GM18502 (cell line): ENCODE measurements around the gene SEC24C.
A peak's percentile ranks its signal among the peaks of the same experiment; 100 is the strongest.
"Not testable (repeated sequence)": the region's sequence is repeated elsewhere in the genome, so short reads cannot be mapped to it uniquely, and the experiment has no call there.

Experiments used
- ATAC-seq: cut with Tn5 transposase; IDR thresholded peaks from one replicate; pipeline ENCODE4 v1.9.1; 2021; ENCODE audit warnings: mild to moderate bottlenecking; ENCODE audit not compliant: unreplicated experiment, poor library complexity

The SEC24C gene

DNA sequence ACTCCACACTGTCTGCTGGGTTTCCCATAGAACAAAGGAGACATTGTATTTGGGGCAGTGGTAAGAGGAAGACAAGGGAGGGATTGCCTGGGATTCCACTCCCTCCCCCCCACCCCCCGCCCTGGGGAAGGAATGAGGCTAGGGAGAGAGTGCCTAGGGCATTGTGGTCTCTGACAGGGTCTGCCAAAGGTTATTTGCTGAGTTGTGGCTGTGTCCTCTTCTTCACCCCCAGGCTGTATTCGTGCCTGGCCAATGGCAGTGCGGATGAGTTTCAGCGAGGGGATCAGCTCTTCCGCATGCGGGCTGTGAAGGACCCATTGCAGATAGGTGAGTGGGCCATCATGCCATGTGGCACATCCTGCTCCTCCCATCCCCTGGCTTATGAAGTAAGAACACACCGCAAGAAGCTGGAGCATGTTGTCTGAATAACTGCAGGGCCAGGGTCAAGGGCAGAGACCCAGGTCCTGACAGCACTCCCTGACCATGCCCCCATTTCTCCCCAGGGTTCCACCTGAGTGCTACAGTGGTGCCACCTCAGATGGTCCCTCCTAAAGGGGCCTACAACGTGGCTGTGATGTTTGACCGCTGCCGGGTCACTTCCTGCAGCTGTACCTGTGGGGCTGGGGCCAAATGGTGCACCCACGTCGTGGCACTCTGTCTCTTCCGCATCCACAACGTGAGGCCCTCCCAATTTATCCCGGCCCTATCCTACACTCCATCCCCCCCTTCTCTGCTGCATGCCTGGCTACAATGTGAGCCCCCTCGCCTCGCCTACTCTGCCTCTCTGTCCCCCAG lies 44.9 kb downstream of the SEC24C start:
- no peak for ATAC-seq

DNA sequence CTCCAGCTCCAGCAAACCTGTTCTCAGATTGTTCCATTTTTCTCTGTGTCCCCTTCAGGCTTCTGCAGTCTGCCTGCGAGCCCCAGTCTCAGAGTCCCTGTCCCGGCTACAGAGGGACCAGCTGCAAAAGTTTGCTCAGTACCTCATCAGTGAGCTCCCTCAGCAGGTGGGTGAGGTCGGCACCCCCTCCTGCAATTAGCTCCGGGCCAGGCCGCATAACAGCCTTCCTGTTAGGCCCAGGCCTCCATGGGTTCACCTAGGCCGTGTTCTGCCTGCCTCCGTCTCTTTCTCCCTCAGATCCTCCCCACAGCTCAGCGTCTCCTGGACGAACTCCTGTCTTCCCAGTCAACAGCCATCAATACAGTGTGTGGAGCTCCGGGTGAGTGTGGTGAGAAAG lies 45.5 kb downstream of the SEC24C start:
- ATAC-seq: no peak

DNA sequence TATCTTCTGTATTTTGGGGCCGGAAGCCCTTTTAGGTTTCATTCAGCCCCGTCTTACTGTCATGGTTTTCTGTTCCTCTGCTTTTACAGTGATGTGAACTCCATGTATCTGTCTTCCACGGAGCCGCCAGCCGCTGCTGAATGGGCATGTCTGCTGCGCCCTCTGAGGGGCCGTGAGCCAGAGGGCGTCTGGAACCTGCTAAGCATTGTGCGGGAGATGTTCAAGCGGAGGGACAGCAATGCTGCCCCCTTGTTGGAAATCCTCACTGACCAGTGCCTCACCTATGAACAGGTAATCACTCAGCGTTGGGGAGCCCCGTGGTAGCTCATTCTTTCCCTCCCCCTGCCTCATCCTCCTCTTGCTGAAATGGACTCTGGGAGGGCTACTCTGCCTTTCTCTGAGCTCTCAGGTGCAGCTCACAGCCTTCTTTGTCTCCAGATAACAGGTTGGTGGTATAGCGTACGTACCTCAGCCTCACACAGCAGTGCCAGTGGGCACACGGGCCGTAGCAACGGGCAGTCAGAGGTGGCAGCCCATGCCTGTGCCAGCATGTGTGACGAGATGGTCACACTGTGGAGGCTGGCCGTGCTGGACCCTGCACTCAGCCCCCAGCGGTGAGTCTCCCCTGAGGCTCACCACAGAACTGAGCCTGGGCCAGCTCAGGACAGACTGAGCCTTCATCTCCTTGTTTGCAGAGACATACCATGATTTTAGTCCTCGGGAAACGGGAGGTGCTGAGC lies 46.9 kb downstream of the SEC24C start:
- ATAC-seq: no peak

DNA sequence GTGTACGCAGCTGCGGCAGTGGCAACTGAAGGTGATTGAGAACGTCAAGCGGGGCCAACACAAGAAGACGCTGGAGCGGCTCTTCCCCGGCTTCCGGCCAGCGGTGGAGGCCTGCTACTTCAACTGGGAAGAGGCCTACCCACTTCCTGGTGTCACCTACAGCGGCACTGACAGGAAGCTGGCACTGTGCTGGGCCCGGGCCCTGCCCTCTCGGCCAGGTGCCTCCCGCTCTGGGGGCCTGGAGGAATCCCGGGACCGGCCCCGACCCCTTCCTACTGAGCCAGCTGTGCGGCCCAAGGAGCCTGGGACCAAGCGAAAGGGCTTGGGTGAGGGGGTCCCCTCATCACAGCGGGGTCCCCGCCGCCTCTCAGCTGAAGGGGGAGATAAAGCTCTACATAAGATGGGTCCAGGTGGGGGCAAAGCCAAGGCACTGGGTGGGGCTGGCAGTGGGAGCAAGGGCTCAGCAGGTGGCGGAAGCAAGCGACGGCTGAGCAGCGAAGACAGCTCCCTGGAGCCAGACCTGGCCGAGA lies 47.8 kb downstream of the SEC24C start:
- ATAC-seq: no peak

DNA sequence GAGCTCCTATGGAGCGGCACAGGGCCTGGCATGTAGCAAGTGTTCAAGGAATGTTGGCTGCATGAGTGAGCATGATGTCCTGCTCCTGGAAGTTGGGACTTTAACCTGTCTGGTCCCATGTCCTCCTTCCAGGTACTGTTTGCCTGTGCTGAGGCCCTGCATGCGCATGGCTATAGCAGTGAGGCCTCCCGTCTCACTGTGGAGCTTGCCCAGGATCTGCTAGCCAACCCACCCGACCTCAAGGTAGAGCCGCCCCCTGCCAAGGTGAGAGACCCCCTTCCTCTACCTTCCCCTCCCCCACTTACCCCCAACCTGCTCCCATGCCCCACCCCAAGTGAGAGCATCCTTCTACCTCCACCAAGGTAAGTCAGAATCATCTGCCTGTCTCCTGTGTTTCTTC lies 49.3 kb downstream of the SEC24C start:
- ATAC-seq: no peak

DNA sequence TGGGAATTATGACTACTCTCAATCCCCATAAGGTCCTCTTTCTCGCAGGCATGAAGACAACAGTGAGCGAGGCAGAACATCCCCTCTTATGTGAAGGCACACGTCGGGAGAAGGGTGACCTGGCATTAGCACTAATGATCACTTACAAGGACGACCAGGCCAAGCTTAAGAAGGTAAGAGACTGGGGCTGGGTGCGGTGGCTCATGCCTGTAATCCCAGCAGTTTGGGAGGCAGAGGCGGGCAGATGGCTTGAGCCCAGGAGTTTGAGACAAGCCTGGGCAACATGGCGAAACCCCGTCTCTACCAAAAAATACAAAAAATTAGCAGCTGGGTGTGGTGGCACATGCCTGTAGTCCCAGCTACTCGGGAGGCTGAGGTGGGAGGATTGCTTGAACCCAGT lies 51.3 kb downstream of the SEC24C start:
- ATAC-seq: not testable (repeated sequence)

DNA sequence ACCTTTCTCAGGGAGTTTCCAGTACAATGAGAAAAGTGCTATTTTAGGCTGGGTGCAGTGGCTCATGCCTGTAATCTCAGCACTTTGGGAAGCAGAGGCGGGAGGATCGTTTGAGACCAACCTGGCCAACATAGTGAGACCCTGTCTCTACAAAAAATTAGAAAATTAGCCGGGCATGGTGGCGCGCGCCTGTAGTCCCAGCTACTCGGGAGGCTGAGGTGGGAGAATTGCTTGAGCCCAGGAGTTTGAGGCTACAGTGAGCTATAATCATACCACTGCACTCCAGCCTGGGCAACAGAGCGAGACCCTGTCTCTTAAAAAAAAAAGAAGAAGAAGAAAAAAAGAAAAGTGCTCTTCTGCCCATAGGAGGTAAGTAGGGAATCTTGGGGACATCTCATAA lies 51.9 kb downstream of the SEC24C start:
- ATAC-seq: not testable (repeated sequence)

DNA sequence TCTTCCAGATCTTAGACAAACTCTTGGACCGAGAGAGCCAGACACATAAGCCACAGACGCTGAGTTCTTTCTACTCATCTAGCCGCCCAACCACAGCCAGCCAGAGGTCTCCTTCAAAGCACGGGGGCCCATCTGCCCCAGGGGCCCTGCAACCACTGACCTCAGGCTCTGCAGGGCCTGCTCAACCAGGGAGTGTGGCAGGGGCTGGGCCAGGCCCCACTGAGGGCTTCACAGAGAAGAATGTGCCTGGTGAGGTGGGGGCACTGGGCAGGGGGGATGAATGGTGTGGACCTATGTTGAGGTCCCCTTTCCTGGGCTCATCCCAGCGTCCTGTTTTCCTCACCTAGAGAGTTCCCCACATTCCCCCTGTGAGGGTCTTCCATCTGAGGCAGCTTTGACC lies 52.6 kb downstream of the SEC24C start:
- ATAC-seq: no peak

DNA sequence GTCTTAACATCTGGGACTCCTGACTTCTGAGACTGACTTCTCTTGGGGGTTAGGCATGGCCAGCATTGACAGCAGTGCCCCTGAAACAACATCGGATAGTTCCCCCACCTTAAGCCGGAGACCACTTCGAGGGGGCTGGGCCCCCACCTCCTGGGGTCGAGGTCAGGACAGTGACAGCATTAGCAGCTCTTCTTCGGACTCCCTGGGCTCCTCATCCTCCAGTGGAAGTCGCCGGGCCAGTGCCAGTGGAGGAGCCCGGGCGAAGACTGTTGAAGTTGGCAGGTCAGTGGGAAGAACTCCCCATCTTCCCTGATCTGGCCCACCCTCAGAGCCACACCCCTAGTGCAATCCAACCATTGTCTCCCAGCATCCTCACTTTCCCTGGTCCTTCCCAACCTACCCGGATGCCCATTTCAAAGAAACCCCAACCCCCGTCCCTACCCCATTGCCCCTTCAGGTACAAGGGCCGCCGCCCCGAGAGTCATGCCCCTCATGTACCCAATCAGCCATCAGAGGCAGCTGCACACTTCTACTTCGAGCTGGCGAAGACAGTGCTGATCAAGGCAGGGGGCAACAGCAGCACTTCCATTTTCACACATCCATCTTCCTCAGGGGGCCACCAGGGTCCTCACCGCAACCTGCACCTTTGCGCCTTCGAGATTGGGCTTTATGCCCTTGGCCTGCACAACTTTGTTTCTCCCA lies 53.3 kb downstream of the SEC24C start:
- no peak for ATAC-seq

DNA sequence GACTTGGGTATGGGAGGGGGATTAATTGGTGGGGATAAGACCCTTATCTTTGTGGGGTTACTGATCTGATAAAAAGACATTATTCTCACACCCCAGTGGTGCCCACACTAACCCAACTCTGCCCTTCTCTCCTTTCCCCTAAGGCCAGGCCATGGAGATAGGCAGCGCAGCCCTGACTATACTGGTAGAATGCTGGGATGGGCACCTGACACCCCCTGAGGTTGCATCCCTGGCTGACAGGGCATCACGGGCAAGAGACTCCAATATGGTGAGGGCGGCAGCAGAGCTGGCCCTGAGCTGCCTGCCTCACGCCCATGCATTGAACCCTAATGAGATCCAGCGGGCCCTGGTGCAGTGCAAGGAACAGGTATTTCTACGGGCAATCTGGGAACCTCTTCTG lies 53.9 kb downstream of the SEC24C start:
- ATAC-seq: no peak

DNA sequence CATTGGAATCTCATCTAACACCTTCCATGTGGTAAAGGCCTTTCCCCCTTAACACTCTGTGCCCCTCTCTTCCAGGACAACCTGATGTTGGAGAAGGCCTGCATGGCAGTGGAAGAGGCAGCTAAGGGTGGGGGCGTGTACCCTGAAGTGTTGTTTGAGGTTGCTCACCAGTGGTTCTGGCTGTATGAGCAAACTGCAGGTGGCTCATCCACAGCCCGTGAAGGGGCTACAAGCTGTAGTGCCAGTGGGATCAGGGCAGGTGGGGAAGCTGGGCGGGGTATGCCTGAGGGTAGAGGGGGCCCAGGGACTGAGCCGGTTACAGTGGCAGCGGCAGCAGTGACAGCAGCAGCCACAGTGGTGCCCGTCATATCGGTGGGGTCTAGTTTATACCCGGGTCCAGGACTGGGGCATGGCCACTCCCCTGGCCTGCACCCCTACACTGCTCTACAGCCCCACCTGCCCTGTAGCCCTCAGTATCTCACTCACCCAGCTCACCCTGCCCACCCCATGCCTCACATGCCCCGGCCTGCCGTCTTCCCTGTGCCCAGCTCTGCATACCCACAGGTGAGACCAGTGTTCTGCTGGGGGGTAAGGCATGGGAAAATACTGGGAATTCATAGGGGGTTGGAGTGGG lies 54.9 kb downstream of the SEC24C start:
- no peak for ATAC-seq

DNA sequence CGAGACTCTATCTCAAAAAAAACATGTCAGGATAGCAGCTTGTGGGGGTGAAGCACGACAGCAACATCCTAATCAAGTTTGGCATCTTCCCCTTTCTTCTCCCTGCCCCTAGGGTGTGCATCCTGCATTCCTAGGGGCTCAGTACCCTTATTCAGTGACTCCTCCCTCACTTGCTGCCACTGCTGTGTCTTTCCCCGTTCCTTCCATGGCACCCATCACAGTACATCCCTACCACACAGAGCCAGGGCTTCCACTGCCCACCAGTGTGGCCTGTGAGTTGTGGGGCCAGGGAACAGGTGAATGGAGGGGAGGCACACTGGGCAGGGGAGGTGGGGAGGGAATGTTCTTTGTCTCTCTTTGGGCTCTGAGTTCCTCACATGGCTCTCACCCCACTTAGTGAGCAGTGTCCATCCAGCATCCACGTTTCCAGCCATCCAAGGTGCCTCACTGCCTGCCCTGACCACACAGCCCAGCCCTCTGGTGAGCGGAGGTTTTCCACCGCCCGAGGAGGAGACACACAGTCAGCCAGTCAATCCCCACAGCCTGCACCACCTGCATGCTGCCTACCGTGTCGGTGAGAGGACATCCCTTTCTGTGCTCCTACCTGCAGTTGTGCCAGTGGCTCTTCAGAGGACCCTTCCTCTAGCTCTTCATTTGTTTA lies 55.9 kb downstream of the SEC24C start:
- ATAC-seq: no peak

DNA sequence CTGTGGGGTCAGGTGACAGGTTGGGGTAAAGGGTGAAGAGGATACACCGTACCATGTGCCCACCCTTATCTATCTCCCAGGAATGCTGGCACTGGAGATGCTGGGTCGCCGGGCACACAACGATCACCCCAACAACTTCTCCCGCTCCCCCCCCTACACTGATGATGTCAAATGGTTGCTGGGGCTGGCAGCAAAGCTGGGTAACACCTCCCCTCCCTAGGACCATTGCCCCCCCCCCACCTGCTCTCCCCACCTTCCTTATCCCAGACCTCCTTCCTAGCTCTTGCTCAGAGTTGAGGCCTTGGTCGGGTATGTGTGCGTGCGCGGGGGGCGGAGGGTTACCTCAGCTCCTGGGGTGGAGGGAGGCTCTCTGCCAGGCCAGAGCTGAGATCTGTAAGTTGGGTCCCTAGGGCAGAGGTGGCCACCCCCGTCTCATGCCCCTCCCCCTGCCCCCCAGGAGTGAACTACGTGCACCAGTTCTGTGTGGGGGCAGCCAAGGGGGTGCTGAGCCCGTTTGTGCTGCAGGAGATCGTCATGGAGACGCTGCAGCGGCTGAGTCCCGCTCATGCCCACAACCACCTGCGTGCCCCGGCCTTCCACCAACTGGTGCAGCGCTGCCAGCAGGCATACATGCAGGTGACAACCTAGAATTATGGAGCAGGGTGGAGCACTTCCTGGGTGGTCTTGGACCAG lies 56.5 kb downstream of the SEC24C start:
- no peak for ATAC-seq

DNA sequence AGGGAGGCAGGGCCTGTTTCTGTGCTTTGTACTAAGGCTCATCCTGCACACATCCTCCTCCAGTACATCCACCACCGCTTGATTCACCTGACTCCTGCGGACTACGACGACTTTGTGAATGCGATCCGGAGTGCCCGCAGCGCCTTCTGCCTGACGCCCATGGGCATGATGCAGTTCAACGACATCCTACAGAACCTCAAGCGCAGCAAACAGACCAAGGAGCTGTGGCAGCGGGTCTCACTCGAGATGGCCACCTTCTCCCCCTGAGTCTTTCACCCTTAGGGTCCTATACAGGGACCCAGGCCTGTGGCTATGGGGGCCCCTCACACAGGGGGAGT lies 57.0 kb downstream of the SEC24C start:
- no peak for ATAC-seq

DNA sequence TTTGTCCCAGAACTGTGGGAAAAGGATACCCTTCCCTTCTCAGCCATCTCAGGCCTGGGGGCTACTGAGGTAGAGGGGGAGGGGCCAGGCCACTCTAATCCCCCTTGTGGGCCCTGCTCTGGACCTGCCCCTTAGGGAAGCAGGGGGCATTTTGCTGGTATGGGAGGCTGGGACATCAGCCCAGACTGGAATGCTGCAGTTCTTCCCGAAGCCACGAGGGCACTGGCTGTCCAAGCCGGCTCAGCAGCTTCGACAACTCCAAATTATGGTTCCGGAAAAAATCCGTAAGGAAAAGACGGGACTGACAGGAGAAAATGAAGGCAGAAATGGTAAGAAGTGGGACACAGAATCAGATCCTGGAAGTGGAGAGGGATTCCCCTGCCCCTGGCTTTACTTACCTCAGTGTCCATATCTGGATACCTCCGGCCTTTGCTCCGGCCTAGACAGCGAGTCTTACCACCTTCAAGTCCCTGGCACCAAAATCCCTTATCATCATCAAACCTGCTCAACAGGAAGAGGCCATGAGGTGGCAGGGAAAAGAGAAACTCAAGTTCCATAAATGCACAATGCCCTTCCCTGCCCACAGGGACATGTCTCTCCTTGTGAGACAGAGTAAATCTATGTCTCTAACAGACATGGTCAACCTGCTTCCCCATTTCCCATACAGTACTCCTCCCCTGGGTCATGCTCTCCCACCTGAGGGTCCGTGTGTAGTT lies 58.3 kb downstream of the SEC24C start:
- no peak for ATAC-seq

DNA sequence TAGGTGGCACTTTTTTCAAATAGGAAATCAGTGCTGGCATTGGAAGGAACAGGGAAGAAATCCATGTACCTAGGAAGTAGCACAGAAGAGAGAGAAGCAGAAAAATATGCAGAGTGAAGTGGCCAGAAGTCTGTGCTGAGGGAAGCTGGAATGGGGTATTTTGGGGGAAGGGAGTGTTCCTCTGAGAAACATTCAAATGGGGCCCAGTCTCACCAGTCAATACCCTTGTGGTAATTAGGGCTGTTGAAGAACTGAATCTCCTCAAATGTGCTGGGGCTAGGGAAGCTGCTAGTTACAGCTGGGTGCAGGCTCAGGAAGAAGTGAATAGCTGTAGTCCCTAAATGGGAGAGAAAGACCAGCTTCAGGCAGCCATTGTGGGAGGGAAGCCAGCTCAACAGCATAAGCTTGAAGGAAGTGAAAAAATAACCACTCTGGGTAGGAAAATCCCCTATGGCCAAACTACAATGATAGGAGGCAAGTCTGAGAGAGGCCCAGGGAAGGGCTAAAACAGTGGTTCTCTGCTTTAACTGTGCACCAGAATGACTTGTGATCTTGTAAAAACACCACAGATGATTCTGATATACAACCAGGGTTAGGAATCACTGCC lies 59.6 kb downstream of the SEC24C start:
- peak; percentile 75 for ATAC-seq

DNA sequence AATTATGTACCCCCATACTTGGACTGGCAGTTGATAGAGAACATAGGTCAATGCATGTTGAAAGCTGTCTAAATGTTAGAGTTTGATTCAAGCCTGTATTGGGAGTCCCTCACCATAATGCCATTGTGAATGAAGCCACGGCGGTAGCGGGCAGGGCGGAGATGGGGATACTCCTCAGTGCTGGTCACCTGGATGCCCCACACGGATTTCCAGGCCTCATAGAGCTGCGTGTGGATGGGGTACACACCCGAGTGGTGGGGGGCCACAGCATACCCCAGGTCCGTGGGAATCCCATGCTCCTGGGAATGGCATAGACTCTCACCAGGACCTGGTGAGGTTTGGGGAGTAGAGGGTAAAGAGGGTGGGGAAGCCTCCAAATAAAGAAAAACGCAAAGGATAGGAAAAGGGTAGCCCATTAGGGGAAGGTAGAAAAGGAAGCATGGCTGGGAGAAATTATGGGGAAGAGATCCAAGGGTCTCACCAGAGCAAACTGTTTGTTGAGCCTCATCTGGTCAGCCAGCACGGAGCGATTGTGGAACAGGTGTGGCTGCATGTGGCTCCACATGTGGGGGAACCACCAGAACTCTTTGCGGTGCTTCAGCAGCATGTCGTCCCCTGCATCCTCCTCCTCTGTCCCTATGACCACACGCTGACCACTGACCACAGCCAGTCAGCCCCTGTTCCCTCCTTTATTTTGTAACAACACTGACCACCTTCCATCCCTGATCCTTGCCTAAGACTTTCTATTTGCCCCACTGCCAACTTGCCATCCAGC lies 62.2 kb downstream of the SEC24C start:
- no peak for ATAC-seq

DNA sequence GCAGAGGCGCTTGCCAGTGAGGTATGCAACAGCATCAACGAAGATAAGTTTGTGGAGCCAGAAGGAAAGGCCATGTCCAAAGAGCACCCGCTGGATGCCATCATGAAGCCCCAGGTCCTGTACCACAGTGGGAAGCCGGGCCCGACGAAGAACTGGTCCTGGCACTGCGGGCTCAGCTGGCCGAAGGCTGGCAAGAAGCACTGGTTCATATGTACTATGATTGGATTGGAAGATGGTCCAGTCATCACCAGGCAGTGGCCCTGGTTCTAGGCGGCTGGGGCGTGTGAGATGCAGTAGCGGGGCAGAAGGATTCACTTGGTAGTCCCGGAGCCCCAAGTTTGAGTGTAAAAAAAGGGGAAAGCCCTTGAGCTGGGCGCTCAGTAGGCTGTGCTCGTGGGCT lies 63.3 kb downstream of the SEC24C start:
- no peak for ATAC-seq
